Activated CD8-positive, alpha-beta T cell treated with anti-CD3 and anti-CD28 coated beads, Interleukin-2, amount 10 ng/mL, durations not matched to agents 7 days and 5 days (primary cell): Measurements from ENCODE around the gene VEZF1. TPM values are rescaled to one million over a fixed set of nuclear protein-coding genes. Genes with fewer than 3 reads are reported as not detected.
"Not testable (repeated sequence)": the region's sequence is repeated elsewhere in the genome, so short reads cannot be mapped to it uniquely, and the experiment has no call there.

Experiments used
- ATAC-seq: fragments of 150-1000 bp; cut with Tn5 transposase; one replicate; pipeline ENCODE4 v1.10.0; 2021; ENCODE audit warnings: moderate library complexity
- CTCF ChIA-PET: fragments of 350-600 bp; sonication (Branson Sonifier 250); formaldehyde crosslinking; loops from one replicate; lab custom pipeline; 2021; ENCODE audit warnings: antibody characterized with exemption; lab: Charles Lee
- POLR2A ChIA-PET: fragments of 350-600 bp; sonication (Branson Sonifier 250); formaldehyde crosslinking; loops from one replicate; lab custom pipeline; 2021; ENCODE audit warnings: antibody characterized with exemption; lab: Charles Lee
- DNase-seq: peaks from one replicate; pipeline ENCODE4 v3.0.0-alpha.2; 2020
- H3K27ac Mint-ChIP-seq: one replicate; pipeline ENCODE4 v1.8.0; 2021; ENCODE audit warnings: mild to moderate bottlenecking, mixed read lengths
- H3K27me3 Mint-ChIP-seq: one replicate; pipeline ENCODE4 v1.8.0; 2021; ENCODE audit warnings: low read depth, mixed read lengths
- H3K36me3 Mint-ChIP-seq: one replicate; pipeline ENCODE4 v1.8.0; 2021; ENCODE audit warnings: low read depth, mixed read lengths
- H3K4me1 Mint-ChIP-seq: one replicate; pipeline ENCODE4 v1.8.0; 2021; ENCODE audit warnings: low read depth, mixed read lengths
- H3K4me3 Mint-ChIP-seq: one replicate; pipeline ENCODE4 v1.8.0; 2021; ENCODE audit warnings: mild to moderate bottlenecking, mixed read lengths
- H3K9me3 Mint-ChIP-seq: one replicate; pipeline ENCODE4 v1.8.0; 2022; ENCODE audit warnings: mixed read lengths; ENCODE audit not compliant: insufficient read depth
- total RNA-seq, 2 experiments: library from RNA; stranded (reverse); gene quantifications; one replicate each; pipeline ENCODE4 v1.2.3, GENCODE V29; 2021

VEZF1 gene
- total RNA-seq, 2 experiments from 2014 or later: 37.5 to 37.6 TPM

GRCh38 chr17:57984936-57985674 lies 2.9 kb downstream of the VEZF1 start:
- ATAC-seq (no peak), DNase-seq (no peak)
- no peaks in the 10 kb centered on the region for H3K9me3 Mint-ChIP-seq
- ChIA-PET CTCF (interaction anchor here (0.5 to 3.3 kb wide), 15 partner anchors 9 to 186 kb away, joined by 3 to 52 read pairs (median 4); partner anchors contain the start of genes CUEDC1 and SRSF1), POLR2A (interaction anchor here (0.7 to 2.8 kb wide), 2 partner anchors 22 to 29 kb away, joined by 3 to 11 read pairs; partner anchors contain the start of genes CUEDC1 and SRSF1)
- no peak overlapping the region for H3K27ac Mint-ChIP-seq
- H3K4me3 Mint-ChIP-seq: no peak overlapping the region
- H3K27me3 Mint-ChIP-seq: no peaks in the 10 kb centered on the region
- H3K36me3 Mint-ChIP-seq: peaks cover 61% of the 10 kb centered on the region
- H3K4me1 Mint-ChIP-seq: peaks cover 67% of the 10 kb centered on the region

- POLR2A ChIA-PET: interaction anchor here (2.8 kb wide), 1 partner anchor 23 kb away, joined by 11 read pairs; the partner anchor contains the start of gene SRSF1
- ATAC-seq: no peak
- peaks cover 56% of the 10 kb centered on the region for H3K36me3 Mint-ChIP-seq
- CTCF ChIA-PET: interaction anchor here (0.7 to 3.3 kb wide), 9 partner anchors 9 to 128 kb away, joined by 3 to 52 read pairs (median 4); partner anchors contain the start of genes CUEDC1 and SRSF1
- no peaks in the 10 kb centered on the region for H3K27me3 Mint-ChIP-seq
- H3K27ac Mint-ChIP-seq: no peak overlapping the region
- H3K4me3 Mint-ChIP-seq: no peak overlapping the region
- no peak for DNase-seq
- H3K9me3 Mint-ChIP-seq: no peaks in the 10 kb centered on the region
- peaks cover 61% of the 10 kb centered on the region for H3K4me1 Mint-ChIP-seq
Measured at GRCh38 chr17:57984261-57984890, 3.7 kb downstream of the VEZF1 start.

DNA sequence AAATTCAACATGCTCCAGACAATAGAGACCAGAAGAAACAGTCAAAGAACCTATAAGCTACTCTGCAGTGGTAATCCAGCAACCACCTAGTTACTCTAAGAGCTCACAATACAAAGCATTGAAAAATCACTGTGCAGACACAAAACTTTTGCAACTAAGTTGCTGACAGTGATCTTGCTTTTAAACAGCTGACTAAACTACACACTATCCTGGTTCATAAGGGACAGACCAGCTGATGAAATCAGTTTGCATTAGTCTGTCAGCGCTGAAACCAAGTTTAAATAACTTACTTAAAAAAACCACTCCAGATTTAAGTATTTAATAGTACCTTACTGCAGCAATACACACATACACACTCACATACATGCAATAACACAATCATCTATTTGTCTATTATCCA lies 4.6 kb downstream of the VEZF1 start:
- Mint-ChIP-seq H3K36me3 (peaks cover 56% of the 10 kb centered on the region), H3K27me3 (no peaks in the 10 kb centered on the region), H3K4me1 (peaks cover 51% of the 10 kb centered on the region), H3K9me3 (no peaks in the 10 kb centered on the region), H3K4me3 (no peak overlapping the region), H3K27ac (no peak overlapping the region)
- ATAC-seq (no peak), DNase-seq (no peak)
- POLR2A ChIA-PET: interaction anchor here (1.5 kb wide), 1 partner anchor 27 kb away, joined by 5 read pairs; no protein-coding TSS in a partner anchor
- CTCF ChIA-PET: interaction anchor here (0.6 to 5.2 kb wide), 4 partner anchors 11 to 129 kb away, joined by 3 to 37 read pairs (median 4); no protein-coding TSS in a partner anchor

- POLR2A ChIA-PET: interaction anchor here (1.0 to 1.5 kb wide), 2 partner anchors 25 to 26 kb away, joined by 3 to 5 read pairs; partner anchors contain the start of gene SRSF1
- CTCF ChIA-PET: interaction anchor here (0.6 to 5.2 kb wide), 8 partner anchors 10 to 267 kb away, joined by 3 to 37 read pairs (median 3); no protein-coding TSS in a partner anchor
- no peak for ATAC-seq
- no peaks in the 10 kb centered on the region for H3K9me3 Mint-ChIP-seq
- DNase-seq: no peak
- peaks cover 51% of the 10 kb centered on the region for H3K4me1 Mint-ChIP-seq
- peaks cover 63% of the 10 kb centered on the region for H3K36me3 Mint-ChIP-seq
- no peaks in the 10 kb centered on the region for H3K27me3 Mint-ChIP-seq
- H3K4me3 Mint-ChIP-seq: no peak overlapping the region
- H3K27ac Mint-ChIP-seq: no peak overlapping the region
Measured at GRCh38 chr17:57982452-57983170, 5.4 kb downstream of the VEZF1 start.

DNA sequence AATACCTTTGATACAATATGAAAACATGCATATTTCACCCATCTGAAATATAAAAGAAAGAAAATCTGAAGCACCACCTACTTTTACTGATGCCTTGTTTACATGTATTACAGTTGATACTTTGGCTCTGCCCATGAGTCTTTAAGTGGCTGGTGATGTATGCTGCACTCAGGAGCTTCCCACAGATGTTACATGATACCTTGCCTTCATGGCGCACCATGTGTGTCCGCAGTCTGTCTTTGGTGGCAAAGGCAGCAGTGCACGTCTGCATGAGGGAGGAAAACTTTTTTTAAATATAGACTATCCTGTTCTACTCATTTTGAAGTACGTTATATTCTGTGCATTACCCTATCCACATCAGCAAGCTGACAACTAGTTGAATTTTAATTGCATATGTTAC lies 7.5 kb downstream of the VEZF1 start:
- no peak overlapping the region for H3K4me3 Mint-ChIP-seq
- ATAC-seq (no peak), DNase-seq (no peak)
- no peaks in the 10 kb centered on the region for H3K27me3 Mint-ChIP-seq
- no peak overlapping the region for H3K27ac Mint-ChIP-seq
- H3K4me1 Mint-ChIP-seq: peaks cover 39% of the 10 kb centered on the region
- ChIA-PET CTCF (interaction anchor here (0.7 to 5.2 kb wide), 9 partner anchors 9 to 132 kb away, joined by 3 to 37 read pairs (median 3); partner anchors contain the start of gene CUEDC1), POLR2A (interaction anchor here (0.6 kb wide), 3 partner anchors 19 to 1857 kb away, joined by 3 read pairs; no protein-coding TSS in a partner anchor)
- H3K9me3 Mint-ChIP-seq: no peaks in the 10 kb centered on the region
- H3K36me3 Mint-ChIP-seq: peaks cover 67% of the 10 kb centered on the region

GRCh38 chr17:57979076-57979475 lies 9.0 kb downstream of the VEZF1 start:
- peaks cover 73% of the 10 kb centered on the region for H3K36me3 Mint-ChIP-seq
- H3K9me3 Mint-ChIP-seq: no peaks in the 10 kb centered on the region

GRCh38 chr17:57976594-57976993 lies 11.5 kb downstream of the VEZF1 start:
- peaks cover 58% of the 10 kb centered on the region for H3K36me3 Mint-ChIP-seq
- no peak for DNase-seq
- POLR2A ChIA-PET: no interaction called here

More at GRCh38 chr17:57979076-57979475, 9.0 kb downstream of the VEZF1 start:
- Mint-ChIP-seq H3K4me1 (peaks cover 25% of the 10 kb centered on the region), H3K4me3 (no peak overlapping the region), H3K27ac (no peak overlapping the region), H3K27me3 (no peaks in the 10 kb centered on the region)
- DNase-seq (no peak), ATAC-seq (no peak)
- POLR2A ChIA-PET: no interaction called here
- CTCF ChIA-PET: interaction anchor here (0.7 to 5.2 kb wide), 3 partner anchors 20 to 144 kb away, joined by 3 to 37 read pairs (median 3); no protein-coding TSS in a partner anchor

GRCh38 chr17:57975044-57975443 lies 13.0 kb downstream of the VEZF1 start:
- no peaks in the 10 kb centered on the region for H3K4me1 Mint-ChIP-seq
- H3K36me3 Mint-ChIP-seq: peaks cover 47% of the 10 kb centered on the region
- H3K9me3 Mint-ChIP-seq: no peaks in the 10 kb centered on the region
- no peak overlapping the region for H3K27ac Mint-ChIP-seq
- no peak overlapping the region for H3K4me3 Mint-ChIP-seq
- ChIA-PET POLR2A (no interaction called here), CTCF (interaction anchor here (0.7 to 1.9 kb wide), 7 partner anchors 11 to 732 kb away, joined by 3 to 5 read pairs (median 3); no protein-coding TSS in a partner anchor)
- H3K27me3 Mint-ChIP-seq: no peaks in the 10 kb centered on the region
- no peak for DNase-seq
- ATAC-seq: no peak

More at GRCh38 chr17:57976594-57976993, 11.5 kb downstream of the VEZF1 start:
- Mint-ChIP-seq H3K4me1 (peaks cover 3% of the 10 kb centered on the region), H3K9me3 (no peaks in the 10 kb centered on the region), H3K27ac (no peak overlapping the region), H3K4me3 (no peak overlapping the region), H3K27me3 (no peaks in the 10 kb centered on the region)
- no peak for ATAC-seq
- CTCF ChIA-PET: interaction anchor here (1.9 to 2.4 kb wide), 3 partner anchors 23 to 120 kb away, joined by 5 to 12 read pairs (median 5); no protein-coding TSS in a partner anchor

DNA sequence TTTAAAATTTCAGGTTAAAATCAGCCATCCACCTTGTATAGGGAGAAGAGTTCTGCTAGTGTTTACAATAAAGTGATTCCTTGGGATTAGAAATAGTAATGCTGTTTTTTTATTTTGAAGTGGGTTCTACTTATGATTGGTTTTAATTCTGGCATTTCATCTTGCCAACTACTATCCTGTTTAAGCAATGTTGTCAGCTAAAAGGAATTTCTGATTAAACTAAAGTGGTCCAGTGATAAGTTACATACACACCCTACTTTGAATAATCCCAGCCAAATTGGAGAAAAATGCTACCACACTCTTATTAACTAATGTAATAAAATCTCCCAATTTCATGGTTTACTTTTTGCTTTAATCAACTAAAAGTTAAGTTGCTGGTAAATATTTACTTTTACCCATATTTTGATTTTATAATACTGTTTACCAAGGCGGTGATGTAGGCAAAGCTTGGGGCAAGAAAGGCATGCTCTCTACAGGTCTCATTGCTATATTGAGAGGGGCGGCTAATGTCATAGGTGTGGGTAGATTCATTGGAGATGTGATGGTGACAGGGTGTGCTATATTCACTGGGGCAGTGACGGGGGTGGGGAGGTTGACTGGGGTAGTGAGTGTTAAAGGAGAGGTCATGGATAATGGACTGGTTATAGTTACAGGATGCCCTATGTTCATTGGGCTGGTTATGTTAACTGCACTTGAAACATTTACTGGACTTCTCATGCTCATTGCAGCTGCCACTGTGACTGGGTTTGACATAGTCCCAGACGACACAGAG lies 13.8 kb downstream of the VEZF1 start:
- H3K36me3 Mint-ChIP-seq: peaks cover 47% of the 10 kb centered on the region
- DNase-seq, H3K4me3 Mint-ChIP-seq, H3K9me3 Mint-ChIP-seq, ATAC-seq, H3K27ac Mint-ChIP-seq, POLR2A ChIA-PET, H3K27me3 Mint-ChIP-seq, H3K4me1 Mint-ChIP-seq: not testable (repeated sequence)
- CTCF ChIA-PET: interaction anchor here (1.2 to 1.4 kb wide), 3 partner anchors 12 to 82 kb away, joined by 3 to 4 read pairs (median 3); no protein-coding TSS in a partner anchor

- DNase-seq: peak; percentile 11
- H3K27ac Mint-ChIP-seq: no peak overlapping the region
- ChIA-PET CTCF (interaction anchor here (0.9 to 1.6 kb wide), 2 partner anchors 10 to 27 kb away, joined by 3 to 5 read pairs; no protein-coding TSS in a partner anchor), POLR2A (no interaction called here)
- H3K27me3 Mint-ChIP-seq: peaks cover 7% of the 10 kb centered on the region
- no peak for ATAC-seq
- H3K9me3 Mint-ChIP-seq: no peaks in the 10 kb centered on the region
- H3K36me3 Mint-ChIP-seq: peaks cover 33% of the 10 kb centered on the region
- no peak overlapping the region for H3K4me3 Mint-ChIP-seq
- no peaks in the 10 kb centered on the region for H3K4me1 Mint-ChIP-seq
Measured at GRCh38 chr17:57972151-57972550, 15.9 kb downstream of the VEZF1 start.
